MM.1S (cell line): ENCODE results near the gene SCNM1.

Experiments
- EZH2 ChIP-seq: fragments of 300-600 bp; sonication (generic); optimal IDR thresholded peaks from 2 replicates; pipeline ENCODE3; 2017; ENCODE audit warnings: low read depth, mild to moderate bottlenecking, antibody characterized with exemption, low read length, mixed read lengths
- EZH2phosphoT487 ChIP-seq: fragments of 300-600 bp; sonication (generic); IDR thresholded peaks from 2 replicates; pipeline ENCODE4 v1.6.1; 2018; ENCODE audit warnings: antibody characterized with exemption, low read length
- TF ChIP-seq, protein P1 (sequence below): fragments of 300-600 bp; sonication (generic); IDR thresholded peaks from 2 replicates; pipeline ENCODE4 v1.5.1; 2016; ENCODE audit warnings: antibody characterized with exemption, low read length, mixed read lengths

DNA sequence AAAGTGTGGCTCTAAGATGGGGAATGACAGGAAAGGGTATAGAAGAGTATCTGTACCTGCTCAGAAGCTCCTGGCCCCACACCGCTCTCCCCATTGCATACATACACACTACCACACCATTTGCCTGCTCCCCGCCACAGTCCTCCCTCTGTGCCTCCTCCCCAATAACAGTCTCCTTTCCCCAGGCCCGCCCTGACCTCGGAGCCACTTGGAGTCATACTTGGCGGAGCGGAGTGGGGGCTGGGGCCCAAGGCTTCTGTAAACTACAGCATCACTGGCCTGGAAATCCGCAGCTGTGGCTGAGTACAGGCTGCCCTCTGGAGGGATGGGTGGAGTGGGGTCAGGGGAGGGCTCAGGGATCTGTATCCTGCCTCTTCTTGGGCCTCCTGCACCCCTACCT lies 28.2 kb upstream of the SCNM1 start:
- TF ChIP-seq, protein P1, sequence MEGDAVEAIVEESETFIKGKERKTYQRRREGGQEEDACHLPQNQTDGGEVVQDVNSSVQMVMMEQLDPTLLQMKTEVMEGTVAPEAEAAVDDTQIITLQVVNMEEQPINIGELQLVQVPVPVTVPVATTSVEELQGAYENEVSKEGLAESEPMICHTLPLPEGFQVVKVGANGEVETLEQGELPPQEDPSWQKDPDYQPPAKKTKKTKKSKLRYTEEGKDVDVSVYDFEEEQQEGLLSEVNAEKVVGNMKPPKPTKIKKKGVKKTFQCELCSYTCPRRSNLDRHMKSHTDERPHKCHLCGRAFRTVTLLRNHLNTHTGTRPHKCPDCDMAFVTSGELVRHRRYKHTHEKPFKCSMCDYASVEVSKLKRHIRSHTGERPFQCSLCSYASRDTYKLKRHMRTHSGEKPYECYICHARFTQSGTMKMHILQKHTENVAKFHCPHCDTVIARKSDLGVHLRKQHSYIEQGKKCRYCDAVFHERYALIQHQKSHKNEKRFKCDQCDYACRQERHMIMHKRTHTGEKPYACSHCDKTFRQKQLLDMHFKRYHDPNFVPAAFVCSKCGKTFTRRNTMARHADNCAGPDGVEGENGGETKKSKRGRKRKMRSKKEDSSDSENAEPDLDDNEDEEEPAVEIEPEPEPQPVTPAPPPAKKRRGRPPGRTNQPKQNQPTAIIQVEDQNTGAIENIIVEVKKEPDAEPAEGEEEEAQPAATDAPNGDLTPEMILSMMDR = no peak
- no peak for TF ChIP-seq EZH2phosphoT487
- TF ChIP-seq EZH2 = no peak
